GM21515 (cell line): ENCODE measurements around the gene ANKRD62.
"Not testable (repeated sequence)": the region's sequence is repeated elsewhere in the genome, so short reads cannot be mapped to it uniquely, and the experiment has no call there.

Experiments
- ATAC-seq: cut with Tn5 transposase; IDR thresholded peaks from one replicate; pipeline ENCODE4 v1.9.1; 2021; ENCODE audit not compliant: unreplicated experiment

Gene ANKRD62

DNA sequence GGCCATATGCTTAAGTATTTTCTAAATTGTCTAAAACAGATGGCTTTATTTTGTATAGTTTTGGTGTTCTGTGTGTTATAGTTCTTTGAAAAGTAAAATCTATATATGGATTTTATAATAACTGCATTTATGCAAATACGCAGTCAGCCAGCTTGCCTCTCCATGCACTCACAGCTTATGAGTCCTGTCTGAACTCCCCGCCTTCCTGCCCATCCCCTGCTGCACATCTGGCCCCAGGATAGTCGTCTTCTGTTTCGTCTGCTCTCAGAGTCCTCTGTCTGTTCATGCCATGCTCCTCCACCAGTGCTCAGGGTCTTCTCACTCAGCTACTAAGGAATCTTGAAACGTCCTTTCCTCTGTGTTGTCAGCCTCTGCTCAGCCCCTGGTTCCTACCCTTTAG lies 28.2 kb upstream of the ANKRD62 start:
- no peak for ATAC-seq

DNA sequence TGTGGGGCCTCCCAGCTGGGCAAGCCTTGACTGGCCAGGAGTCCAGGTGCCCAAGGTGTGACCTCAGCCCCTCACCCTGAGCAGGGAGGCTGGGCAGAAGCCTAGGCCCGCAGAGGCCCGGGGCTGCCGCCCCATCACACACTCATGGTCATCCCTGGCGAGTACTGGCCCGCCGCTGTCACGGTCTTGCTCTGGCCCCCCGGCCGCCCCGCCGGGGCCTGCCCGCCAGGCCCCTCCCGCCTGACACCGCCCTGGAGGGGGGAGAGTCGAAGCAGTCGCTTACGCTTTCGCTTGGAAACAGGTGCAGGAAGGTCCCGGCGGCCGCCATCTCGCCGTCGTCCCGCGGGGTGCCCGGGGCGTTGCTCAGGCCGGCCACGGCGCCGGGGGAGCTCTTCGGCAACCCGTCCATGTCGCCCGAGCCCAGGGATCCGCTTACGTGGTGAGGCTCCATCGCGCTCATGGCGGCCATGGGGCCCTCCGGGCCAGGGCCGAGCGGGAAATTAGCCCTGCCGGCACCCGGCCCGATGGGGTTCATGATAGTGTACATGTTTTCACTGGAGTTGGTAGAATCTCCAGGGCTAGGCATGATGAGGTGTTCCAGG lies 26.6 kb upstream of the ANKRD62 start:
- no peak for ATAC-seq

DNA sequence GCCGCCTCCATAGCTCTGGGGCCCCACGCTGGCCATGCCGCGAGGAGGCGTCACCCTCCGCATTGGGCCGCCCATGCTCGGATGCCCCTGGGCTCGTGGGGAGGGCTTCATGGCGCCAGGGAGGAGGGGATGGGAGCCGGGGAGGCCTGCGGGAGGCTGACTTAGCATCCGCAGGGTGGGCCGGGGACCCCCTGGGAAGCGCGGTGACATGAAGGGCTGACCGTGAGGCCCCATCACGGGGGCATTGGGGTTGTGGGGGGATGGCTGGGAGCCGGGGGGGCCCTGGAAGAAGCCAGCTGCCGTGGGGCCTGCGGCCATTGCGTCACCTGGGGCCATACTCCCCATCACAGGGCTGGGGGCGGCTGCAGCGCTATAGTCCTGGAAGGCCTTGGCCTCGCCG lies 26.0 kb upstream of the ANKRD62 start:
- no peak for ATAC-seq

DNA sequence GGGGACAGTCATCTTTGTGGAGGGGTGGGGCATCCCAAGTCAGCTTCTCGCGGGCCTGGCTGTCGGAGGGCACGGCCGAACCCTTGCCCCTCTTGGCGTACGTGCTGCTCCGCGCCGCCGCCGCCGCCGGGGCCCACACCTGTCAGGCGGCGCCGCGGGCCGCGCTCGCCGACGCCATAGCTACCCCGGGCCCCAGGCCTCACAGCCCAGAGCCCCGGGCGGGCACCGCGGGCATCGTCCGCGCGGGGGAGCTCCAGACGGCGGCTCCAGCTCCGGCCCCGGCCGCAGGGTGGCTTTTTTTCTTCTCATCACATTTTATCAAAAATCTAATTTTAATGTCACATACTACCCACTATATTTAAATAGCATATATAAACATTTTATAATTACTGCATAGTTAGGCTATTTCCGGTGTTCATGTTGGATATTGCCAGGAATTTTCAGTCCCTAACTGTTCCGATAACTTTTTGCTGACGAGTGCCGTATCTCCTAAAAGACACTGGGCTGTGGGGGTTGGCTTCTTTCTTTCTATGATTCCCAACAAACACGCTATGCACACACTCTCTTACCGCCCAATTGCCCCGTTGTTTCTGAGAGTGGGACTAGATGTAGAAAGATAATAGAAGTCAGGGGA lies 25.2 kb upstream of the ANKRD62 start:
- not testable (repeated sequence) for ATAC-seq

DNA sequence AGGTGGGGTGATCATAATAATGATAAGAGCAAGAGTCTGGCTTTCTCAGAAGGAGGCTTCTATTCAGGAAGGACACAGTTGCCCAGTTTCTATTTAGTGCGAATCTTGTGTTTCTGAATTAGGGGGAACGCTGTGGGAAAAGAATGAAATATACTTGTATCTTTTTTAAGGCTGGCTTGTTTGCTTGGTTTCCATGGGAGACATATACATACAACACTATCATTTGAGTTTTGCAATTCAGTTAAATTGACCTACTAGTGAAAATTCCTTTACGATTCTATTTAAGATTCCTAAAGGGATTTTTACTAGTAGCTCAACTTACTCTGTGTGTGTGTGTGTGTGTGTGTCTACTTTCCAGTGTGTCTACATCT lies 24.7 kb upstream of the ANKRD62 start:
- ATAC-seq: no peak

DNA sequence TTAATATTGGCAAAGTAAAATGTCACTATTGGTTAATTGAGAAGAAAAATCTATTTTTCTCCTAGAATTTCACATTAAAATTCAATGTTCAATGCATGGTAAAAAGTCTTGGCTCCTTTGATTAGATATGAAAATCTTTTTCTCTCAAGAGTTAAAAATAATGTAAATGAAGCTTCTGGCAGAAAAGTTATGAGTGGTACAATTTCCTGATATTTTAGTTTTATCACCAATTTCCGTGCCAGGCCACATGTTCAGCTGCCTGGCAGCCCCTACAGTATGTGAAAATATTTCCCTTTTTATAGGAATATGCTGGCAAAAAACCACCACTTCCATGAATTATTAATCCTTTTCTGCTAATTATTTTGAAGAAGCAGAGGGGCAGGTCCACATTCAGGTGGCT lies 22.6 kb upstream of the ANKRD62 start:
- ATAC-seq: not testable (repeated sequence)

DNA sequence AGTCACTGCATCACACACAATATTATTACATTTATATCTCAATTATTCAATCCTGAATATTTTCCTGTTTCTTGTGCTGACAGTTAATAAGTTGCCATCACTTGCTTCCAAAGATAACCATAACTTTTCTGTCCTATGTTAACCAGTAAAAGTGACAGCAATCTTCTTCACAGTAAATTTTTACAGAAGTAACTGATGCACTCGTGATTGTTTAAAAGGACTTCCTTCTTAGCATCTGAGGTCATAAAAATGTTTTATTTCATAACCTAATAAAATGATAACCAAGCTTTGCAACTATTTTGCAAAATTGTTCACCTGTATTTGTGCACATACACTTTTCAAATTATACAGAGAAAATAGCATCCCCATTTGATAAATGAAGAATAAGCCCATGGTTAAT lies 20.6 kb upstream of the ANKRD62 start:
- ATAC-seq: no peak

DNA sequence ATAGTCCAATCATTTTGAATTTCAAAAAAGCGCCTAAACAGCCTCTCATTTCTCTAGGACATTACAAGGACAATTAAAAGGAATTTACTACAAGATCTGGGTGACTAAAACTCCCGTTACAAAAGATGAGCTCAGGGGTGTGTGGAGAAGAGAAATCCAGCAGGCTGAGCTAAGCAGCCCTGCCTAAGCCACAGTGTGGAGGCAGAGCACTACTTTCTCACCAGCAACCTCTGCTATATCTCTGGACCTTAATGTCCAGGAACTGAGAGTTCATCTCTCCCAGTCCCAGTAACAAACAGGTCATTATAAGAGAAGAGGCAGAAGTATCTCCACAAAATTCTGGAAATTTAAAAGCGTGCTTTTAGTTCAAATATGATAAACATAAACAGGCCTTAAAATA lies 18.9 kb upstream of the ANKRD62 start:
- no peak for ATAC-seq

DNA sequence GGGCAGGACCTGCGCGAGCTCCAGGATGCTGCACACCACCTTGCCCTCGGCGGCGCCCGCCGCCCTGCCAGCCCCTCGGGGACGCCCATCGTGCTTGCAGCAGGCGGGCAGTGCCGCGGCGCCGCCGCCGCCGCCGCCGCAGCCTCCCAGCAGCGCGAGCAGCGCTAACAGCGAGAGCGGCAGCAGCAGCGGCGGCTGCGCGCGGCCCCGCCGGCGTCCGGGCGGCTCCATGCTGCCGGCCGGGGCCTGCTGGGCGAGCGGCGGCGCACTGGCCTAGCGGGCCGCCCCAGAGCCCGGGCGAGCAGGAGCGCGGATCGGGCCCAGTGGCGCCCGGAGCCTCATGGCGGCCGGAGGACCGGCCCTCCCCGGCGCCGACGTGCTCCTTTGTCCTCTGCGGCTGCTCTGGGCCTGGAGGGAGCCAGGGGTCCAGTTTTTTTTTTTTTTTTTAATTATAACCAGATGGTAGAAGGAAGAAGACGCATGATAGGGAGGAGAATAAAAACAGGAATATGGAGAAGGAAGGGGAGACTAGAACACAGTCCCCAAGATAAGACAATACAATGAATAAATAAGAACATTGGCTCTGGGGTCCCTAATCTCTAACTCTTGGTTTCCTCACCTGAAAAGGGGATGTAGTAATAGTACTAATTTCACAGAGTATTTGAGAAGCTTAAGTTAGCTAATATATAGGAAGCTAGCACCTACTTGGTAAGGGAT lies 17.1 kb upstream of the ANKRD62 start:
- no peak for ATAC-seq

DNA sequence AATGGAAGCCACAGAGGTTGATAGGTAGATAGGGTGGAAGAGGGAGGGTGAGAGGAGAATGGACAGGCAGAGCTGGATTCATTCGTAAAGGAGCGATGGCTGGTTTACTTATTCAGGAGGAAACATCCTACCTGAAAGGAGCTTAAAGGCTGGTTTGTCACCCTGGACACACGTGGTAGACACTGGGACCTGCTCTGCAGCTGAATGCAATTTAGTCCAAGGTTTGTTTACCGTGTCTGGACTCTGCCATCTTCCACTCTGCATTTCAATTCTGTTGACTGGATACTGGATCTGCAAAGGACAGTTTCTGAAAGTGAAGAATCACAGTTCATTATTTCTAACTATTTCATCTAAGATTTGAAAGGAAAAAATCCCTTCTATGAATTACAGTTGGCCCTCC lies 15.6 kb upstream of the ANKRD62 start:
- not testable (repeated sequence) for ATAC-seq

DNA sequence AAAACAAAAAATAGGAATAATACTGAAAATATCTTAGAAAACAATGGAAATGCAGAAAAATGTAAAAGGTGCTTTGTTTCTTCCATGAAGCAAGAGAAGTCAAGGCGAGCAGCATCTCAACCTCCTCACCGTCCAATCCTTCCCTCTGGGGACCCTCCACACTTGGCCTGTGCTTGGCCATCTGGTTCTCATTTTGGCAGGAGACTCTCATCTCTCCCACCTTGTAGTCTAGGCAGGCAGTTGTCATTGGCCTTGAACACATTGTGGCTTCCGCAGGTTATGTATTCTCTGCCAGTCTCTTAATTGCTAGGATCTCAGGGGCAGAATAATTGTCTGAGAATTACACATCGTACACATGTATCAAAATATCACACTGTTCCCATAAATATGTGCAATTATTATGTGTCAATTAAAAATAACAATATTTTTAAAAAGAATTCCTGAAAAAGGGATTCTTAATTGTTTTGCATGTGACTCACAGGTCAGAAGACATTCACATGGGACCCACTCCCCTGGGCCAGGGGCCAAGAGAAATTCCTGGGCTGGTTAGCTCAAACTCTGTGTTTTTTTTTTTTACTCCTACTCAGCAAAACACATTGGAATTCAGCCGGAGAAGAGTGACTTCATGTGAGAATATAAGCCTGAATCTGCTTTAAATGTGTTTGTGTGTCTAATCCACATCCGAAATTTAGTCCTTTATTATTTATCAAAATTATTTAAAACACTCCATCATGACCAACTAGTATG lies 14.0 kb upstream of the ANKRD62 start:
- ATAC-seq: no peak

DNA sequence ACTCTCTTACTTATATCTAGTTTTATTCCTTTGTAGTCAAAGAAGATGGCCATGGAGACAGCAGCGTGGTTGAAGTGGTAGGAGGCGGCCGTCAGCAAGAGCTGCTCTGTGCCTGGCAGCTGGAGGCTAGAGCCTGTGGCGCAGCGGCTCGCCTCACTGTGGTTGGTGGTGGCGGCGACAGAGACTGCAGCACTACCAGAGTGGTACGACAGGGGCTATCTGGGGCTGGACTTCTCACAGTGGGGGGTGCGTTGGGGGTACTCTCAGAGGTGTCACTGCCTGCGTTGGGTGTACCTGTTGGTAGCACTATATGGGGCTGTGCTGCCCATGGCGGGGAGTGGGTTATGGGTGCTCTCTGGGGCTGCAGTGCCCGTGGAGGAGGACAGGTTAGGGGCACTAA lies 8.5 kb upstream of the ANKRD62 start:
- no peak for ATAC-seq

DNA sequence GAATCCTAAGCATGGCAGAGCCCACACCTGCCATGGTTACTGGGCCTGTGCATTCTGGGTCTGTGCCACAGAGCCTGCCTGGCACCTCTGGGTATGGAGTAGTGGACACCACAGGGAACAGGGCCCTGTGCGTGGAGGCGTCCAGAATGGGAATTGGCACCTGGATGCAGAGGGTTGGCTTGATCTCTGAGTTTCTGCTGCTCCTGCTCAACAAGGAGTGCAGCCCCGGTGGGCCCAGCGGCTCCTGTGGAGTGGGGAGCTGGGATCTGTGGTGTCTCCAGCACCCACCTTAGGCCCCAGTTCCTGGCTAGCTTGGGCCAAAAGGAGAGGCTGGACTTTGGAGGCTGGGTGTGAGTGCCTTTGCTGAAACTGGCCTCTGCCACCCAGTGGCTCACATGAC lies 7.9 kb upstream of the ANKRD62 start:
- no peak for ATAC-seq

DNA sequence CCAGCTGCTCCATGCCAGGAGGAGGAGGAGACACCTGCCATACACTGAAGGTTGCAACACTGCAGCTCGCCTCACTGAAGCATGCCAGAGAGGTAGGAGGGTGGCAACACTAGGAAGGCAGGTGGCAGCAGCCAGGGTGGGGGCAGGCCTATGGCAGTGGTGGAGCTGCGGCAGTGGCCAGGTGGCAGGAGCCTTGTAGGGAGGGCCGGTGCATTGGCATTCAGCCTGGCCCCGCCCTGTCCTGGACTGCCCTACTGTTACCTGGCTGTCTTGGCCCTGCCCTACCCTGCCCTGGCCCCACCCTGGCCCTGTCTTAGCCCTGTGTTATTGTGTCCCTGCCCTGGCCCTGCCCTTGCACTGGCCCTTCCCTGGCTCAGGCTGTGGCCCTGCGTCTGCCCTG lies 7.4 kb upstream of the ANKRD62 start:
- no peak for ATAC-seq

DNA sequence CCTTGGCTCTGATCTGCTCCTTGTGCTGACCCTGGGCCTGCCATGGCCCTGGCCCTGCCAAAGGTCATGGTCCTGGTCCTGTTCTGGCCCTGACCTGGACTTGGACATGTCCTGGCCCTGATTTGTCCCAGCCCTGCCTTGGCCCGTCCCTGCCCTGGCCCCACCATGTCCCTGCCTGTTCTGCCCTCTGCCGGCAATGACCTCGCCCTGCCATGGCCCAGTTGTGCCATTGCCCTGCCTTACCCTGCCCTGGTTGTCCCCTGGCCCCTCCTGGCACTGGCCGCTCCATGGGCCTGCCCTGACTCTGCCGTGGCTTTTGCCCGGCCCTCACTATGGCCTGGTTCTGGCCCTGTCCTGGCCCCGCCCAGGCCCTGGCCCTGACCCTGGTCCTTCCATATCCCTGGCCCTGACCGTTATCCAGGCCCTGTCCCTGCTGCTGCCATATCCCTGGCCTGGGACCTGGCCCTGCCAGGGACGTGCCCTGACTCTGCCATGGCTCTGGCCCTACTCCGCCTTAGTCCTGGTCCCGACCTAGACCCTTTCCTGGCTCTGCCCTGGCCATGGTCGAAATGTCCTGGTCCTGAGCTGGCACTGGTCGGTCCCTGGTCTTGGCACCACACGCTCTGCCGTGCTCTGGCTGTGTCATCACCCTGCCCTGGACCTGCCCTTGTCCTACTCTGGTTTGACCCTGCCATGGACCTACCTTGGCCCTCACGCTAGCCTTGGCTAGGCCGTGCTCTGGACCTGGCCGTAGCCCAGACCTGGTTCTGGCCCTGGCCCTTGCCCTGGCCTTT lies 6.8 kb upstream of the ANKRD62 start:
- ATAC-seq: no peak

DNA sequence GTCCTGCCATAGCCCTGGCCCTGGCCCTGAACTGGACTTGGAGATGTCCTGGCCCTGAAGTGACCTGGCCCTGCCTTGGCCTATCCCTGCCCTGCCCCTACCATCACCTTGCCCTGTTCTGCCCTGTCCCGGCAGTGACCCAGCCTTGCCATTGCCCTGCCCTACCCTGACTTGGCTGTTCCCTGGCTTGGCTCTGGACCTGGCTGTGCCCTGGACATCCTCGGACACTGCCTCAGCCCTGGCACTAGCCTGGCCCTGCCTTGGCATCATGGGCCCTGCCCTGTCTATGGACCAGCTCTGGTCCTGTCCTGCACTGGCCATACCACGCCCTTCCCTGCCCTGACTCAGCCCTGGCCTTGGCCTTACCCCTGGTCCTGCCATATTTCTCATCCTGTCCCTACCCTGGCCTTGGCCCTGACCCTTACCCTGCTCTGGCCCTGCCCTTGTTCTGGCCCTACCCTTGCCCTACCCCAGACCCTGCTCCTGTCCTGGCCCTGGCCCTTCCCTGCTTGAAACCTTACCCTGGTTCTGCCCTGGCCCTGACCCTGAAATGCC lies 6.1 kb upstream of the ANKRD62 start:
- no peak for ATAC-seq

DNA sequence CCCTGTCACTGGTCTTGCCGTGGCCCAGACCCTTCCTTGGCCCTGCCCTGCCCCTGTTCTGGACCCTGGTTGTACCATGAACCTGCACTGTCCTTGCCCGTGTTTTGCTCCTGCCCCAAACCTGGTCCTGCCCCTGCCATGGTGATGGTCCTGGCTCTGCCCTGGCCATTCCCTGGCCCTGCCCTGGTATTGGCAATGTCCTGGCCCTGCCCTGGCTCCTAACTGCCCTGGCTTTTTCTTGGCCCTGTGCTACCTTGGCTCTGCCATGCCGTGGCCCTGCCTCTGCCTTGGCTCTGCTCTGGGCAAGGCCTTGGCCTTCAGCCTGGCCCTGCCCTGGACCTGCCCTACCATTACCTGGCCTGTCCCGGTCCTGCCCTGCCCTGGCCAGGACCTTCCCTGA lies 5.5 kb upstream of the ANKRD62 start:
- ATAC-seq: no peak

DNA sequence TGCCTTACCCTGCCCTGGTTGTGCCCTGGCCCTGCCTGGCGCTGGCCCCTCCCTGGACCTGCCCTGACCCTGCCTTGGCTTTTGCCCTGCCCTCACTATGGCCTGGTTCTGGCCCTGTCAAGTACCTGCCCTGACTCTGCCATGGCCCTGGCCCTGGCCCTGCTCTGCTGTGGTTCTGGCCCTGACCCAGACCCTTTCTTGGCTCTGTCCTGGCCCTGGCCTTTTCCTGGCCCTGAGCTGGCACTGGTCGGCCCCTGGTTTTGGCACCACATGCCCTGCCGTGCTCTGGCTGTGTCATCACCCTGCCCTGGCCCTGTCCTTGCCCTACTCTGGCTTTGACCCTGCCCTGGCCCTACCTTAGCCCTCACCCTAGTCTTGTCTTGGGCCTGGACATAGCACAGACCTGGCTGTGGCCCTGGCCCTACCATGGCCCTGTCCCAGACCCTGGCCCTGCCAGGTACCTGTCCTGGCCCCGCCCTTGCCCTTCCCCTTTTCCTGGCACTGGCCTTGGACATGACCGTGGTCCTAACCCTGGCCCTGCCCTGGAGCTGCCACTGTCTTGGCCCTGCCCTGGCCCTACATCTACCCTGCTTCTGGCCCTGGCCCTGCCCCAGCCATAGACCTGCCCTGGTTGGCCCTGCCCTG lies 4.8 kb upstream of the ANKRD62 start:
- ATAC-seq: no peak

DNA sequence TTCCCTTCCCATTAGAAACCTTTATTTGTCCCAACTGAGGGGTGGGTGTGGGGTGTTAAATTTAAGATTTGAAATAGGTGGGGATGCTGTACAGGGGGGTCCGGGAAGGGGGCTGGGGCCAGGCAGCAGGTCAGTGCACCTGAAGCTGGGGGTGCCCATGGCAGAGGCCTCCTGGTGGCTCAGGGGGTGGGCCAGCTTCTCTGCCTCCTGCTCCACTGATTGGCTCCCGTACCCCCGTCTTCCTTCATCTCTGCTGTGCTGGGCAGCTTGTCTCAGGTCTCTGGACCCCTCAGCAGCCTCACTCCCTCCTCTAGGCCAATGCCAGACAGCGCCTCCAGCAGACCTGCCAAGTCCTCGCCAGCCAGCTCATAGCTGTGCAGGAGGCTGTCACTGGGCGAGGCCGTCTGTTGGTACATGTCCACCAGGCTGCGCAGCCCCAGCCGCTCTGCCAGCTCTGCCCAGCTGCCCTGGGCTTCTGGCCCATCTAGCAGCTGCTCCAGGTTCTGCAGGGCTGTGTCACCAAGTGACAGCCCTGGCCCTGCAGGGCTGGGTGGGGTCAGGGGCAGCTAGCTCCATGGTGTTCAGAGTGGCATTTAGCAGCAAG lies 2.0 kb upstream of the ANKRD62 start:
- ATAC-seq: no peak
